ENCODE results near the gene HGF.

HGF gene

GRCh38 chr7:81694711-81695110 lies 75.1 kb downstream of the HGF start:
- no peak overlapping the region for H3K27ac ChIP-seq (ENCODE audit: low read length, poor library complexity, severe bottlenecking)
- no peak overlapping the region for H3K4me2 ChIP-seq (ENCODE audit: low read length, poor library complexity, severe bottlenecking)
- no peak overlapping the region for H2AFZ ChIP-seq (ENCODE audit: low read depth, low read length)
- H3K79me1 ChIP-seq (replicated peaks; ENCODE audit: low read length, poor library complexity, severe bottlenecking) = no peaks in the 10 kb centered on the region
- H2BK15ac ChIP-seq (ENCODE audit: low read depth, poor library complexity, severe bottlenecking) = no peak overlapping the region
- H3K4me3 ChIP-seq (ENCODE audit: insufficient read depth in 1 of 2, low read depth in 1 of 2, low read length in 2 of 2) = no peak overlapping the region
- no peak overlapping the region for H2BK120ac ChIP-seq (ENCODE audit: low read depth, low read length)
- H3K27me3 ChIP-seq (ENCODE audit: control insufficient read depth in 1 of 2, insufficient read depth in 1 of 2, low read length in 2 of 2) = no peaks in the 10 kb centered on the region
- H3K4me1 ChIP-seq (ENCODE audit: control insufficient read depth, insufficient read depth, low read depth, low read length) = no peaks in the 10 kb centered on the region
- 90% methylated on average over 2 of the region's 3 CpGs for WGBS
- H4K91ac ChIP-seq (ENCODE audit: low read length) = no peak overlapping the region
- H2BK12ac ChIP-seq (ENCODE audit: low read length in 2 of 2) = no peak overlapping the region
- no peak overlapping the region for H3K23ac ChIP-seq (ENCODE audit: low read length in 2 of 2)
- H4K8ac ChIP-seq (ENCODE audit: low read length) = no peak overlapping the region
- H3K14ac ChIP-seq (ENCODE audit: low read length in 2 of 2) = no peak overlapping the region
- no peaks in the 10 kb centered on the region for H3K9me3 ChIP-seq (ENCODE audit: control insufficient read depth, low read length)
- H3K18ac ChIP-seq (ENCODE audit: low read depth in 1 of 2, low read length in 2 of 2) = no peak overlapping the region
- no peak for DNase-seq
- no peak overlapping the region for H3K9ac ChIP-seq (ENCODE audit: low read length)
- no peak overlapping the region for H3K4ac ChIP-seq (ENCODE audit: low read depth in 1 of 2, low read length in 2 of 2)
- no peak overlapping the region for H2BK5ac ChIP-seq (ENCODE audit: low read depth, low read length, poor library complexity, severe bottlenecking)
- H2AK5ac ChIP-seq (ENCODE audit: low read length, severe bottlenecking) = no peak overlapping the region
- peaks cover 0 to 3% of the 10 kb centered on the region in 2 experiments for H3K36me3 ChIP-seq (ENCODE audit: control insufficient read depth in 1 of 2, insufficient read depth in 2 of 2, low read depth in 1 of 2, low read length in 2 of 2)

- Histone ChIP-seq H3K79me1 (replicated peaks; ENCODE audit: low read length, poor library complexity, severe bottlenecking) (no peaks in the 10 kb centered on the region), H3K14ac (ENCODE audit: low read length in 2 of 2) (no peak overlapping the region), H3K27ac (ENCODE audit: low read length, poor library complexity, severe bottlenecking) (no peak overlapping the region), H2BK15ac (ENCODE audit: low read depth, poor library complexity, severe bottlenecking) (no peak overlapping the region), H3K9ac (ENCODE audit: low read length) (peak overlapping the region; percentile 44), H2BK12ac (ENCODE audit: low read length in 2 of 2) (no peak overlapping the region), H3K27me3 (ENCODE audit: control insufficient read depth in 1 of 2, insufficient read depth in 1 of 2, low read length in 2 of 2) (no peaks in the 10 kb centered on the region), H3K4me3 (ENCODE audit: insufficient read depth in 1 of 2, low read depth in 1 of 2, low read length in 2 of 2) (no peak overlapping the region), H3K18ac (ENCODE audit: low read depth in 1 of 2, low read length in 2 of 2) (no peak overlapping the region), H3K36me3 (ENCODE audit: control insufficient read depth in 1 of 2, insufficient read depth in 2 of 2, low read depth in 1 of 2, low read length in 2 of 2) (no peaks in the 10 kb centered on the region), H3K4me1 (ENCODE audit: control insufficient read depth, insufficient read depth, low read depth, low read length) (no peaks in the 10 kb centered on the region), H4K8ac (ENCODE audit: low read length) (no peak overlapping the region), H3K23ac (ENCODE audit: low read length in 2 of 2) (no peak overlapping the region), H2BK120ac (ENCODE audit: low read depth, low read length) (no peak overlapping the region), H3K4ac (ENCODE audit: low read depth in 1 of 2, low read length in 2 of 2) (no peak overlapping the region), H3K4me2 (ENCODE audit: low read length, poor library complexity, severe bottlenecking) (no peak overlapping the region), H2AK5ac (ENCODE audit: low read length, severe bottlenecking) (no peak overlapping the region), H2AFZ (ENCODE audit: low read depth, low read length) (no peak overlapping the region), H2BK5ac (ENCODE audit: low read depth, low read length, poor library complexity, severe bottlenecking) (no peak overlapping the region), H3K9me3 (ENCODE audit: control insufficient read depth, low read length) (no peaks in the 10 kb centered on the region), H4K91ac (ENCODE audit: low read length) (no peak overlapping the region)
- WGBS = no CpG with 5 or more reads among the region's 1 CpG
- DNase-seq = no peak
These were observed 76.0 kb downstream of the HGF start for GRCh38 chr7:81693894-81694293.

- Histone ChIP-seq H3K9me3 (ENCODE audit: control insufficient read depth, low read length) (no peaks in the 10 kb centered on the region), H4K8ac (ENCODE audit: low read length) (no peak overlapping the region), H3K27me3 (ENCODE audit: control insufficient read depth in 1 of 2, insufficient read depth in 1 of 2, low read length in 2 of 2) (no peaks in the 10 kb centered on the region), H3K79me1 (replicated peaks; ENCODE audit: low read length, poor library complexity, severe bottlenecking) (no peaks in the 10 kb centered on the region), H3K18ac (ENCODE audit: low read depth in 1 of 2, low read length in 2 of 2) (peak overlapping the region; percentile 22 to 82), H3K9ac (ENCODE audit: low read length) (no peak overlapping the region), H3K23ac (ENCODE audit: low read length in 2 of 2) (no peak overlapping the region), H4K91ac (ENCODE audit: low read length) (no peak overlapping the region), H3K27ac (ENCODE audit: low read length, poor library complexity, severe bottlenecking) (no peak overlapping the region), H3K4ac (ENCODE audit: low read depth in 1 of 2, low read length in 2 of 2) (peak overlapping the region; percentile 24 to 71), H3K4me3 (ENCODE audit: insufficient read depth in 1 of 2, low read depth in 1 of 2, low read length in 2 of 2) (no peak overlapping the region), H2BK5ac (ENCODE audit: low read depth, low read length, poor library complexity, severe bottlenecking) (no peak overlapping the region), H2BK15ac (ENCODE audit: low read depth, poor library complexity, severe bottlenecking) (no peak overlapping the region), H2BK12ac (ENCODE audit: low read length in 2 of 2) (peak overlapping the region in 1 of 2 experiments; percentile 21), H3K36me3 (ENCODE audit: control insufficient read depth in 1 of 2, insufficient read depth in 2 of 2, low read depth in 1 of 2, low read length in 2 of 2) (no peaks in the 10 kb centered on the region), H3K14ac (ENCODE audit: low read length in 2 of 2) (no peak overlapping the region), H3K4me1 (ENCODE audit: control insufficient read depth, insufficient read depth, low read depth, low read length) (no peaks in the 10 kb centered on the region), H2AFZ (ENCODE audit: low read depth, low read length) (no peak overlapping the region), H2BK120ac (ENCODE audit: low read depth, low read length) (no peak overlapping the region), H2AK5ac (ENCODE audit: low read length, severe bottlenecking) (no peak overlapping the region), H3K4me2 (ENCODE audit: low read length, poor library complexity, severe bottlenecking) (no peak overlapping the region)
- WGBS = 95% methylated on average over 2 of the region's 2 CpGs
- DNase-seq = no peak
These were observed 76.8 kb downstream of the HGF start for GRCh38 chr7:81693080-81693479.

GRCh38 chr7:81692146-81692905 lies 77.5 kb downstream of the HGF start:
- peak; percentile 80 for DNase-seq
- Histone ChIP-seq H2BK12ac (ENCODE audit: low read length in 2 of 2) (no peak overlapping the region), H3K14ac (ENCODE audit: low read length in 2 of 2) (no peak overlapping the region), H3K9ac (ENCODE audit: low read length) (peak overlapping the region; percentile 20), H2AFZ (ENCODE audit: low read depth, low read length) (no peak overlapping the region), H3K36me3 (ENCODE audit: control insufficient read depth in 1 of 2, insufficient read depth in 2 of 2, low read depth in 1 of 2, low read length in 2 of 2) (no peaks in the 10 kb centered on the region), H2AK5ac (ENCODE audit: low read length, severe bottlenecking) (no peak overlapping the region), H3K27ac (ENCODE audit: low read length, poor library complexity, severe bottlenecking) (no peak overlapping the region), H2BK5ac (ENCODE audit: low read depth, low read length, poor library complexity, severe bottlenecking) (no peak overlapping the region), H4K91ac (ENCODE audit: low read length) (no peak overlapping the region), H3K4me2 (ENCODE audit: low read length, poor library complexity, severe bottlenecking) (no peak overlapping the region), H4K8ac (ENCODE audit: low read length) (no peak overlapping the region), H3K9me3 (ENCODE audit: control insufficient read depth, low read length) (no peaks in the 10 kb centered on the region), H3K4me1 (ENCODE audit: control insufficient read depth, insufficient read depth, low read depth, low read length) (no peaks in the 10 kb centered on the region), H3K27me3 (ENCODE audit: control insufficient read depth in 1 of 2, insufficient read depth in 1 of 2, low read length in 2 of 2) (no peaks in the 10 kb centered on the region), H3K79me1 (replicated peaks; ENCODE audit: low read length, poor library complexity, severe bottlenecking) (no peaks in the 10 kb centered on the region), H3K18ac (ENCODE audit: low read depth in 1 of 2, low read length in 2 of 2) (peak overlapping the region in 1 of 2 experiments; percentile 11), H2BK15ac (ENCODE audit: low read depth, poor library complexity, severe bottlenecking) (no peak overlapping the region), H3K4me3 (ENCODE audit: insufficient read depth in 1 of 2, low read depth in 1 of 2, low read length in 2 of 2) (no peak overlapping the region), H3K23ac (ENCODE audit: low read length in 2 of 2) (no peak overlapping the region), H3K4ac (ENCODE audit: low read depth in 1 of 2, low read length in 2 of 2) (peak overlapping the region; percentile 24 to 32), H2BK120ac (ENCODE audit: low read depth, low read length) (no peak overlapping the region)
- 33% methylated on average over 2 of the region's 3 CpGs for WGBS
